NB4 (cell line): ENCODE measurements around the gene CDRT15.

Source experiments
- CTCF ChIP-seq: IDR thresholded peaks from one replicate; pipeline ENCODE4 v1.5.1; 2012; ENCODE audit warnings: low read depth, low read length
- POLR2A ChIP-seq: IDR thresholded peaks from 2 replicates; pipeline ENCODE4 v1.6.1; 2011; ENCODE audit warnings: mild to moderate bottlenecking; ENCODE audit not compliant: insufficient read length; ENCODE audit errors: extremely low read depth

GRCh38 chr17:14211246-14211645, 25.4 kb downstream of the CDRT15 start:
- no peak for TF ChIP-seq CTCF
- TF ChIP-seq POLR2A: no peak
